ENCODE results near the gene SLC25A39.
"Not testable (repeated sequence)": the region's sequence is repeated elsewhere in the genome, so short reads cannot be mapped to it uniquely, and the experiment has no call there.

SLC25A39 gene

GRCh38 chr17:44352828-44353671 is 28.4 kb upstream of the SLC25A39 start:
- Histone ChIP-seq H3K4me1 (ENCODE audit: control insufficient read depth, insufficient read depth, low read length, poor library complexity, severe bottlenecking) (no peaks in the 10 kb centered on the region), H3K4me3 (ENCODE audit: extremely low read depth, insufficient read depth, low read length, poor library complexity, severe bottlenecking) (peak overlapping the region; percentile 22), H3K27ac (ENCODE audit: low read depth, low read length, severe bottlenecking) (no peak overlapping the region), H3K36me3 (ENCODE audit: control insufficient read depth, insufficient read depth, low read length) (peaks cover 49% of the 10 kb centered on the region), H3K9me3 (ENCODE audit: control insufficient read depth, low read length) (no peaks in the 10 kb centered on the region)
- WGBS, 2 experiments (ENCODE audit: insufficient coverage in 2 of 2) = 42 to 66% methylated on average over 9 to 19 of the region's 22 CpGs

GRCh38 chr17:44351961-44352827 is 27.6 kb upstream of the SLC25A39 start:
- Histone ChIP-seq H3K27ac (ENCODE audit: low read depth, low read length, severe bottlenecking) (no peak overlapping the region), H3K9me3 (ENCODE audit: control insufficient read depth, low read length) (no peaks in the 10 kb centered on the region), H3K4me3 (ENCODE audit: extremely low read depth, insufficient read depth, low read length, poor library complexity, severe bottlenecking) (no peak overlapping the region), H3K36me3 (ENCODE audit: control insufficient read depth, insufficient read depth, low read length) (peaks cover 46% of the 10 kb centered on the region), H3K4me1 (ENCODE audit: control insufficient read depth, insufficient read depth, low read length, poor library complexity, severe bottlenecking) (no peaks in the 10 kb centered on the region)
- WGBS, 2 experiments (ENCODE audit: insufficient coverage in 2 of 2) = 96 to 97% methylated on average over 33 to 36 of the region's 36 CpGs

GRCh38 chr17:44351464-44351863 is 26.8 kb upstream of the SLC25A39 start:
- Histone ChIP-seq H3K27ac (ENCODE audit: low read depth, low read length, severe bottlenecking) (no peak overlapping the region), H3K4me3 (ENCODE audit: extremely low read depth, insufficient read depth, low read length, poor library complexity, severe bottlenecking) (no peak overlapping the region), H3K9me3 (ENCODE audit: control insufficient read depth, low read length) (no peaks in the 10 kb centered on the region), H3K36me3 (ENCODE audit: control insufficient read depth, insufficient read depth, low read length) (peaks cover 46% of the 10 kb centered on the region), H3K4me1 (ENCODE audit: control insufficient read depth, insufficient read depth, low read length, poor library complexity, severe bottlenecking) (no peaks in the 10 kb centered on the region)
- WGBS, 2 experiments (ENCODE audit: insufficient coverage in 2 of 2) = 88 to 91% methylated on average over 6 to 8 of the region's 8 CpGs

- no peak overlapping the region for H3K27ac ChIP-seq (ENCODE audit: low read depth, low read length, severe bottlenecking)
- H3K36me3 ChIP-seq (ENCODE audit: control insufficient read depth, insufficient read depth, low read length) = peaks cover 41% of the 10 kb centered on the region
- no peak overlapping the region for H3K4me3 ChIP-seq (ENCODE audit: extremely low read depth, insufficient read depth, low read length, poor library complexity, severe bottlenecking)
- peaks cover 7% of the 10 kb centered on the region for H3K4me1 ChIP-seq (ENCODE audit: control insufficient read depth, insufficient read depth, low read length, poor library complexity, severe bottlenecking)
- no peaks in the 10 kb centered on the region for H3K9me3 ChIP-seq (ENCODE audit: control insufficient read depth, low read length)
- WGBS, 2 experiments (ENCODE audit: insufficient coverage in 2 of 2) = 65 to 70% methylated on average over 5 to 6 of the region's 6 CpGs
Observed at GRCh38 chr17:44350733-44351226, 26.2 kb upstream of the SLC25A39 start.

- Histone ChIP-seq H3K36me3 (ENCODE audit: control insufficient read depth, insufficient read depth, low read length) (peaks cover 34% of the 10 kb centered on the region), H3K4me1 (ENCODE audit: control insufficient read depth, insufficient read depth, low read length, poor library complexity, severe bottlenecking) (peaks cover 7% of the 10 kb centered on the region), H3K4me3 (ENCODE audit: extremely low read depth, insufficient read depth, low read length, poor library complexity, severe bottlenecking) (no peak overlapping the region), H3K27ac (ENCODE audit: low read depth, low read length, severe bottlenecking) (no peak overlapping the region), H3K9me3 (ENCODE audit: control insufficient read depth, low read length) (no peaks in the 10 kb centered on the region)
- 94 to 96% methylated on average over 10 to 12 of the region's 12 CpGs for WGBS, 2 experiments (ENCODE audit: insufficient coverage in 2 of 2)
Observed at GRCh38 chr17:44349553-44350070, 25.0 kb upstream of the SLC25A39 start.

GRCh38 chr17:44348988-44349364 is 24.4 kb upstream of the SLC25A39 start:
- 92% methylated on average over 5 to 6 of the region's 6 CpGs for WGBS, 2 experiments (ENCODE audit: insufficient coverage in 2 of 2)
- Histone ChIP-seq H3K4me3 (ENCODE audit: extremely low read depth, insufficient read depth, low read length, poor library complexity, severe bottlenecking) (no peak overlapping the region), H3K9me3 (ENCODE audit: control insufficient read depth, low read length) (no peaks in the 10 kb centered on the region), H3K36me3 (ENCODE audit: control insufficient read depth, insufficient read depth, low read length) (peaks cover 34% of the 10 kb centered on the region), H3K27ac (ENCODE audit: low read depth, low read length, severe bottlenecking) (no peak overlapping the region), H3K4me1 (ENCODE audit: control insufficient read depth, insufficient read depth, low read length, poor library complexity, severe bottlenecking) (peaks cover 7% of the 10 kb centered on the region)

GRCh38 chr17:44348234-44348987 is 23.8 kb upstream of the SLC25A39 start:
- Histone ChIP-seq H3K36me3 (ENCODE audit: control insufficient read depth, insufficient read depth, low read length) (peaks cover 34% of the 10 kb centered on the region), H3K9me3 (ENCODE audit: control insufficient read depth, low read length) (no peaks in the 10 kb centered on the region), H3K27ac (ENCODE audit: low read depth, low read length, severe bottlenecking) (no peak overlapping the region), H3K4me3 (ENCODE audit: extremely low read depth, insufficient read depth, low read length, poor library complexity, severe bottlenecking) (no peak overlapping the region), H3K4me1 (ENCODE audit: control insufficient read depth, insufficient read depth, low read length, poor library complexity, severe bottlenecking) (peaks cover 7% of the 10 kb centered on the region)
- WGBS, 2 experiments (ENCODE audit: insufficient coverage in 2 of 2) = 89 to 94% methylated on average over 6 to 8 of the region's 9 CpGs

- not testable (repeated sequence) for H3K9me3 ChIP-seq (ENCODE audit: control insufficient read depth, low read length)
Observed at GRCh38 chr17:44347206-44348055, 22.8 kb upstream of the SLC25A39 start.

GRCh38 chr17:44346064-44346844 is 21.6 kb upstream of the SLC25A39 start:
- Histone ChIP-seq H3K4me1 (ENCODE audit: control insufficient read depth, insufficient read depth, low read length, poor library complexity, severe bottlenecking) (peaks cover 7% of the 10 kb centered on the region), H3K9me3 (ENCODE audit: control insufficient read depth, low read length) (no peaks in the 10 kb centered on the region), H3K27ac (ENCODE audit: low read depth, low read length, severe bottlenecking) (no peak overlapping the region), H3K4me3 (ENCODE audit: extremely low read depth, insufficient read depth, low read length, poor library complexity, severe bottlenecking) (peak overlapping the region; percentile 91), H3K36me3 (ENCODE audit: control insufficient read depth, insufficient read depth, low read length) (peaks cover 14% of the 10 kb centered on the region)
- WGBS, 2 experiments (ENCODE audit: insufficient coverage in 2 of 2) = 80 to 87% methylated on average over 10 to 12 of the region's 13 CpGs

More at GRCh38 chr17:44347206-44348055, 22.8 kb upstream of the SLC25A39 start:
- WGBS, 2 experiments (ENCODE audit: insufficient coverage in 2 of 2) = 94 to 96% methylated on average over 9 to 11 of the region's 18 CpGs
- H3K27ac ChIP-seq (ENCODE audit: low read depth, low read length, severe bottlenecking); H3K4me1 ChIP-seq (ENCODE audit: control insufficient read depth, insufficient read depth, low read length, poor library complexity, severe bottlenecking); H3K4me3 ChIP-seq (ENCODE audit: extremely low read depth, insufficient read depth, low read length, poor library complexity, severe bottlenecking): not testable (repeated sequence)
- H3K36me3 ChIP-seq (ENCODE audit: control insufficient read depth, insufficient read depth, low read length) = peaks cover 26% of the 10 kb centered on the region
